Hepatocyte (in vitro differentiated cells): ENCODE measurements around the gene MRPL36. TPM values are rescaled to one million over a fixed set of nuclear protein-coding genes. Genes with fewer than 3 reads are reported as not detected.

Experiments
- DNase-seq: peaks from one replicate; pipeline ENCODE4 v3.0.0-alpha.2; 2016; ENCODE audit warnings: low spot score
- H2AFZ ChIP-seq: fragments of 200-600 bp; sonication (generic); 2 replicates; pipeline ENCODE4 v1.6.0; 2016; ENCODE audit warnings: antibody characterized with exemption, mild to moderate bottlenecking
- H3K27ac ChIP-seq: fragments of 200-600 bp; sonication (generic); 2 replicates; pipeline ENCODE4 v1.5.1; 2016; ENCODE audit warnings: mild to moderate bottlenecking
- H3K27me3 ChIP-seq: fragments of 200-600 bp; sonication (generic); 2 replicates; pipeline ENCODE4 v1.6.1; 2016
- H3K36me3 ChIP-seq: fragments of 200-600 bp; sonication (generic); replicated peaks from 2 replicates; pipeline ENCODE4 v1.5.1; 2016; ENCODE audit warnings: low read depth; ENCODE audit not compliant: insufficient read depth
- H3K4me1 ChIP-seq: fragments of 200-600 bp; sonication (generic); 2 replicates; pipeline ENCODE4 v1.5.1; 2016; ENCODE audit warnings: mild to moderate bottlenecking, moderate library complexity; ENCODE audit not compliant: insufficient read depth
- H3K4me2 ChIP-seq: fragments of 200-600 bp; sonication (generic); 2 replicates; pipeline ENCODE4 v1.6.0; 2016
- H3K4me3 ChIP-seq: fragments of 200-600 bp; sonication (generic); 2 replicates; pipeline ENCODE4 v1.5.1; 2016; ENCODE audit warnings: mild to moderate bottlenecking
- H3K79me2 ChIP-seq: fragments of 200-600 bp; sonication (generic); 2 replicates; pipeline ENCODE4 v1.6.0; 2017; ENCODE audit warnings: mild to moderate bottlenecking
- H3K9me2 ChIP-seq: fragments of 200-600 bp; sonication (generic); replicated peaks from 2 replicates; pipeline ENCODE4 v1.6.0; 2017; ENCODE audit warnings: mild to moderate bottlenecking; ENCODE audit not compliant: insufficient read depth
- H3K9me3 ChIP-seq: fragments of 200-600 bp; sonication (generic); 2 replicates; pipeline ENCODE4 v1.5.1; 2016; ENCODE audit warnings: low read depth, mild to moderate bottlenecking
- H4K20me1 ChIP-seq: fragments of 200-600 bp; sonication (generic); 2 replicates; pipeline ENCODE4 v1.6.0; 2016; ENCODE audit warnings: mild to moderate bottlenecking; ENCODE audit not compliant: insufficient read depth, poor library complexity, severe bottlenecking
- EZH2 ChIP-seq: fragments of 200-600 bp; sonication (generic); IDR thresholded peaks from 2 replicates; pipeline ENCODE4 v1.6.1; 2016; ENCODE audit warnings: antibody characterized with exemption, mild to moderate bottlenecking, borderline replicate concordance
- EZH2phosphoT487 ChIP-seq: fragments of 200-600 bp; sonication (generic); IDR thresholded peaks from one replicate; pipeline ENCODE4 v1.6.1; 2018; ENCODE audit warnings: antibody characterized with exemption, mild to moderate bottlenecking, low read depth, moderate library complexity; ENCODE audit not compliant: unreplicated experiment, severe bottlenecking
- WGBS: methylation state at CpG from one replicate; pipeline ENCODE4 v1.1.6; 2016; ENCODE audit warnings: low lambda C conversion rate; ENCODE audit errors: missing lambda C conversion rate; 5-methylcytosine and 5-hydroxymethylcytosine counted together
- polyA plus RNA-seq: library from polyadenylated mRNA; unstranded; fragments of >200 nt; fragmentation: Nextera tagmentation; extraction: Ambion mirVana; gene quantifications from 2 replicates; pipeline ENCODE4 v1.2.1, GENCODE V29; 2016
- total RNA-seq: library from RNA; depleted of rRNA; stranded (reverse); fragments of >200 nt; gene quantifications from 2 replicates; pipeline ENCODE4 v1.2.3, GENCODE V29; 2014
- TF ChIP-seq, protein P1 (sequence below): fragments of 200-600 bp; sonication (generic); IDR thresholded peaks from 2 replicates; pipeline ENCODE4 v1.5.1; 2016; ENCODE audit warnings: antibody characterized with exemption, mild to moderate bottlenecking; ENCODE audit not compliant: poor library complexity

The MRPL36 gene
- total and polyA plus RNA-seq, 2 experiments from 2014 or later: 25.6 to 107 TPM

DNA sequence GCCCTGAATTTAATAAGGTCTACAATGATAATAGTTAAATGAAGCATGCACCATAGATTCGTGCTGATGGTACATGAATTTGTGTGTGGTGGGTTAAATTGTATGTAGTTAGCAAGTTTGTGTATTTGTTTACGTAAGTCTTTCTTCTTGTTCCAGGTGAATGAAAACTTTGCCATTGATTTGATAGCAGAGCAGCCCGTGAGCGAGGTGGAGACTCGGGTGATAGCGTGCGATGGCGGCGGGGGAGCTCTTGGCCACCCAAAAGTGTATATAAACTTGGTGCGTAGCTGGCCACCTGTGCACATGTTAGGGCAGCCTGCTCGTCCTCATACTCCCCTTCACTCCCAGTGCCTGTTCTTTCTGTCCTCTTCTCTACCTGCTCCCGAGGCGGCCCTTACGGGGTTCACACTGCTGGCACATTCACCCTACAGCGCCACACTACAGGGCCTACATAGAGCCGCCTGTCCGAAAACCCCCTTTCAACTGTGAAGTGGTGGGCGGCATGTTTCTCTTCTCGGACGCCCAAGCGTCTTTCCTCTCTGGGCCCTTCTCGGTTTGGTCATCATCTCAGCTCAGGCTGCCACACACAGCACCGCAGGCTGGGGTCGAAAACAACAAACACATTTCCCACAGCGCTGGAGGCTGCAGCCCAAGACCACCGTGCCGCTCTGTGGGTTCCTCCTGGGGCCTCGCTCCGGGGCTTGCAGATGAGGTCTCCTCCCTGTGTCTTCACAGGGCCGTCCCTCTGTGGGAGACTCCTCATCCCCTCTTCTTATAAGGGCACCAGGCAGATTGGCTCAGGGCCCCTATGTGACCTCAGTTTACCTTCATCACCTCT is 14.8 kb upstream of the MRPL36 start:
- TF ChIP-seq, protein P1, sequence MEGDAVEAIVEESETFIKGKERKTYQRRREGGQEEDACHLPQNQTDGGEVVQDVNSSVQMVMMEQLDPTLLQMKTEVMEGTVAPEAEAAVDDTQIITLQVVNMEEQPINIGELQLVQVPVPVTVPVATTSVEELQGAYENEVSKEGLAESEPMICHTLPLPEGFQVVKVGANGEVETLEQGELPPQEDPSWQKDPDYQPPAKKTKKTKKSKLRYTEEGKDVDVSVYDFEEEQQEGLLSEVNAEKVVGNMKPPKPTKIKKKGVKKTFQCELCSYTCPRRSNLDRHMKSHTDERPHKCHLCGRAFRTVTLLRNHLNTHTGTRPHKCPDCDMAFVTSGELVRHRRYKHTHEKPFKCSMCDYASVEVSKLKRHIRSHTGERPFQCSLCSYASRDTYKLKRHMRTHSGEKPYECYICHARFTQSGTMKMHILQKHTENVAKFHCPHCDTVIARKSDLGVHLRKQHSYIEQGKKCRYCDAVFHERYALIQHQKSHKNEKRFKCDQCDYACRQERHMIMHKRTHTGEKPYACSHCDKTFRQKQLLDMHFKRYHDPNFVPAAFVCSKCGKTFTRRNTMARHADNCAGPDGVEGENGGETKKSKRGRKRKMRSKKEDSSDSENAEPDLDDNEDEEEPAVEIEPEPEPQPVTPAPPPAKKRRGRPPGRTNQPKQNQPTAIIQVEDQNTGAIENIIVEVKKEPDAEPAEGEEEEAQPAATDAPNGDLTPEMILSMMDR: no peak
- TF ChIP-seq EZH2 (no peak), EZH2phosphoT487 (no peak)
- H3K36me3 ChIP-seq: no peaks in the 10 kb centered on the region
- DNase-seq: no peak
- 96% methylated on average over 30 of the region's 30 CpGs for WGBS
- H3K27ac ChIP-seq: no peak overlapping the region
- no peak overlapping the region for H3K4me3 ChIP-seq
- H3K9me3 ChIP-seq: no peaks in the 10 kb centered on the region
- H3K27me3 ChIP-seq: no peaks in the 10 kb centered on the region
- H3K9me2 ChIP-seq: no peaks in the 10 kb centered on the region
- H3K4me1 ChIP-seq: no peaks in the 10 kb centered on the region
- H2AFZ ChIP-seq: no peak overlapping the region
- peaks cover 8% of the 10 kb centered on the region for H3K79me2 ChIP-seq
- H3K4me2 ChIP-seq: no peak overlapping the region
- H4K20me1 ChIP-seq: peaks cover 4% of the 10 kb centered on the region

DNA sequence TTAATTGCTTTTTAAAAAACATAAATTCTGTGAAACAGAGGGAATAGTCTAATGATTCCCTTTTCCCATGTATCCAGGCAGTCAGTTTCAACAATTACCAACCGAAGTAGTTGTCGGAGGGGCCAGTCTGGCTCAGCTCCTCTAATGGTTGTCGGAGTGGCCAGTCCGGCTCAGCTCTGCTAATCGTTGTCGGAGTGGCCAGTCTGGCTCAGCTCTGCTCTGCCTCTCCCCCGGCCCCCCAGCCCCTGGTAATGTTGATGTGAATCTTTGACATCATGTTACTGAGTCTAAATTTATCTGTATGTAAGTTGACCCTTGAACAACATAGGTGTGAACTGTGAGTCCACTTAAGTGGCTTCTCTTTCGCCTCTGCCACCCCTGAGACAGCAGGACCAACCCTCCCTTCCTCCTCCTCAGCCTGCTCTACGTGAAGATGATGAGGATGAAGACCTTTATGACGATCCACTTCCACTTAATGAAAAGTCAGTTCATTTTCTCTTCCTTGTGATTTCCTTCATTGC is 11.0 kb upstream of the MRPL36 start:
- Histone ChIP-seq H3K4me1 (no peaks in the 10 kb centered on the region), H2AFZ (no peak overlapping the region), H3K79me2 (peaks cover 14% of the 10 kb centered on the region), H4K20me1 (peaks cover 6% of the 10 kb centered on the region), H3K9me2 (no peaks in the 10 kb centered on the region), H3K4me3 (no peak overlapping the region), H3K9me3 (no peaks in the 10 kb centered on the region), H3K4me2 (no peak overlapping the region), H3K27ac (no peak overlapping the region), H3K36me3 (no peaks in the 10 kb centered on the region), H3K27me3 (no peaks in the 10 kb centered on the region)
- DNase-seq: no peak
- TF ChIP-seq, protein P1: no peak
- whole genome bisulfite sequencing: 93% methylated on average over 10 of the region's 10 CpGs

DNA sequence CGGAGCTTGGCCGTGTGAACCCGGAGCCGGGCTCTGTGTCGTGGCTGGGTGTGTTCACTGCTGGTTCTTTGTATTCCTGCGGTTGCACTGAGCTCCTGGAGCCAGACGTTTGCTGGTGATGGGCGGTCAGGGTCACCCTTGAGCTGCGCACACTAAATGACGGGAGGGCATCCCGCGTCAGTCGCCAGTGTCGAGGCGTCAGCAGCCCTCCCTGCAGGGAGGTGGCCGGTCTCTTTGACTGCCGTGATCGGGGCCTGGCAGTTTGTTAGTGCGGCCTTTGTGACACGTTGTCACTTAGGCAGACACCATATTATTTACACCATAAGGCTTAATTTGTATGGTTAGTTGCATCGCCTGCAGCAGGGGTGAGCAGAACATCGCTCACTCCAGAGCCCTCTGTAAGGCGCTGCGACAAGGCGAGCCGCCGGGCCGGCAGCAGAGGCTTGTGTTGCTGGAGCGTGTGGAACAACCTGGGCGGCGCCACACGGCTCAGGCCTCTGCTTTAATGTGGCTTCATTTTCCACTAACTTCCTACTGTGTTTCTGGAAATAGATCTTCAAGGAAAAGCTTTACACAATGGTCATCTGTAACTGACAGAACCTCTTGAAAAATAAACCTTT is 9.9 kb upstream of the MRPL36 start:
- TF ChIP-seq EZH2: no peak
- TF ChIP-seq, protein P1: no peak
- TF ChIP-seq EZH2phosphoT487: no peak
- Histone ChIP-seq H3K79me2 (peaks cover 20% of the 10 kb centered on the region), H3K36me3 (no peaks in the 10 kb centered on the region), H2AFZ (no peak overlapping the region), H3K9me2 (no peaks in the 10 kb centered on the region), H3K4me2 (no peak overlapping the region), H3K9me3 (no peaks in the 10 kb centered on the region), H3K27me3 (no peaks in the 10 kb centered on the region), H3K4me1 (no peaks in the 10 kb centered on the region), H4K20me1 (peaks cover 6% of the 10 kb centered on the region), H3K4me3 (no peak overlapping the region), H3K27ac (no peak overlapping the region)
- DNase-seq: no peak
- 90% methylated on average over 32 of the region's 32 CpGs for WGBS
